ENCODE results near the gene IL1RAPL1. TPM values are rescaled to one million over a fixed set of nuclear protein-coding genes. Genes with fewer than 3 reads are reported as not detected.

IL1RAPL1 gene
- total RNA-seq, 1 experiment from 2014 or later: not detected

DNA sequence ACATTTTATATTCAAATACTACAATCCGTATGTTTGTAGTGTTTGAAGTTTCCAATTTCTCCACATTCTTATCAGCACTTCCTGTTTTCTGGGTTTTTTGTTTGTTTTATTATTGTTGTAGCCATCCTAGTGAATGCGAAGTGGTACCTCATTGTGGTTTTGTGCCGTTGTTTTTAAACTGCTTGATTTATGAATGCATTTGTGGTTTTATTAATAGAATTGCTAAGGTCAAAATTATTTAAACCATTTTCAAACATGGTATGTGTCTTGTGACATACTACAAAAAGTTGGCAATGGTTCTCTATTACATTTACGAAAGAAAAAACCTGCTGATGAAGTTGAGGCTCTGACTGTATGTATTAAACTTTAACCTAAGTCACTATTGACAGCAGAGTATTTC is 848.1 kb downstream of the IL1RAPL1 start:
- peaks cover 30% of the 10 kb centered on the region for H3K9me3 ChIP-seq (ENCODE audit: low read length)
- H3K27me3 ChIP-seq (ENCODE audit: low read length): no peaks in the 10 kb centered on the region
- H3K36me3 ChIP-seq (ENCODE audit: insufficient read depth, low read length): no peaks in the 10 kb centered on the region
- no peaks in the 10 kb centered on the region for H3K79me2 ChIP-seq (ENCODE audit: low read length)
- no peak overlapping the region for H3K4me3 ChIP-seq (ENCODE audit: low read length)
- H3K27ac ChIP-seq (ENCODE audit: low read length): no peak overlapping the region
- H3K9ac ChIP-seq (ENCODE audit: low read length): no peak overlapping the region
- no peaks in the 10 kb centered on the region for H4K20me1 ChIP-seq (ENCODE audit: insufficient read depth, low read depth, low read length)
- H3K4me2 ChIP-seq (ENCODE audit: low read depth, low read length, poor library complexity, severe bottlenecking): no peak overlapping the region
- H3K9me2 ChIP-seq (replicated peaks; ENCODE audit: insufficient read depth, low read length): no peaks in the 10 kb centered on the region
- DNase-seq: no peak
- no peak overlapping the region for H2AFZ ChIP-seq (ENCODE audit: low read length)
- H3K4me1 ChIP-seq (ENCODE audit: low read length): no peaks in the 10 kb centered on the region

DNA sequence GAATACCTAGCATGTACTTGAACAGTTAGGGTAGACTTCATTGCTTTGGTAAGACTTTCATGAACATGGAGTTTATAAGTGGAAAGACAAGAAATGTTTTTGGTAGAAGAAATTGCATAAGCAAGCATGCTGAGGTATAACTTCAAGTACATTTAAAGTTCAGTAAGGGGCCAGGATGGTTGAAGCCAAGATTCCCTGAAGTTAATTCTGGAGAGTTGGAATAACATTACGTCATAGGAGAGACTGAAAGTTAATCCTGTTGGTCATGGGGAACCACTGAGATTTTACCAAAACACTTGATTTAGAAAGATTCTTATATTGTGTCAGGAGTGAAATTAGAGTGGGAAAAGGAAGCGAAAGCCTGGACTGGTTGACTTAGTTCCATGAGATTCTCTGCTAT is 860.6 kb downstream of the IL1RAPL1 start:
- no peak overlapping the region for H2AFZ ChIP-seq (ENCODE audit: low read length)
- no peaks in the 10 kb centered on the region for H3K4me1 ChIP-seq (ENCODE audit: low read length)
- no peak overlapping the region for H3K4me2 ChIP-seq (ENCODE audit: low read depth, low read length, poor library complexity, severe bottlenecking)
- H4K20me1 ChIP-seq (ENCODE audit: insufficient read depth, low read depth, low read length): no peaks in the 10 kb centered on the region
- no peaks in the 10 kb centered on the region for H3K79me2 ChIP-seq (ENCODE audit: low read length)
- DNase-seq: no peak
- no peaks in the 10 kb centered on the region for H3K27me3 ChIP-seq (ENCODE audit: low read length)
- H3K27ac ChIP-seq (ENCODE audit: low read length): no peak overlapping the region
- H3K36me3 ChIP-seq (ENCODE audit: insufficient read depth, low read length): no peaks in the 10 kb centered on the region
- H3K9me3 ChIP-seq (ENCODE audit: low read length): peaks cover 27% of the 10 kb centered on the region
- H3K9ac ChIP-seq (ENCODE audit: low read length): no peak overlapping the region
- H3K9me2 ChIP-seq (replicated peaks; ENCODE audit: insufficient read depth, low read length): no peaks in the 10 kb centered on the region
- no peak overlapping the region for H3K4me3 ChIP-seq (ENCODE audit: low read length)

GRCh38 chrX:29453333-29453732 is 866.1 kb downstream of the IL1RAPL1 start:
- Histone ChIP-seq H3K9me3 (ENCODE audit: low read length) (peaks cover 11% of the 10 kb centered on the region), H3K4me2 (ENCODE audit: low read depth, low read length, poor library complexity, severe bottlenecking) (no peak overlapping the region), H4K20me1 (ENCODE audit: insufficient read depth, low read depth, low read length) (no peaks in the 10 kb centered on the region), H3K4me3 (ENCODE audit: low read length) (no peak overlapping the region), H3K9me2 (replicated peaks; ENCODE audit: insufficient read depth, low read length) (no peaks in the 10 kb centered on the region), H3K27ac (ENCODE audit: low read length) (no peak overlapping the region), H3K79me2 (ENCODE audit: low read length) (no peaks in the 10 kb centered on the region), H3K9ac (ENCODE audit: low read length) (no peak overlapping the region), H3K36me3 (ENCODE audit: insufficient read depth, low read length) (no peaks in the 10 kb centered on the region), H3K27me3 (ENCODE audit: low read length) (no peaks in the 10 kb centered on the region), H2AFZ (ENCODE audit: low read length) (no peak overlapping the region), H3K4me1 (ENCODE audit: low read length) (no peaks in the 10 kb centered on the region)
- no peak for DNase-seq

GRCh38 chrX:29455702-29456101 is 868.5 kb downstream of the IL1RAPL1 start:
- no peaks in the 10 kb centered on the region for H3K27me3 ChIP-seq (ENCODE audit: low read length)
- DNase-seq: no peak
- no peak overlapping the region for H3K27ac ChIP-seq (ENCODE audit: low read length)
- H2AFZ ChIP-seq (ENCODE audit: low read length): no peak overlapping the region
- no peak overlapping the region for H3K4me3 ChIP-seq (ENCODE audit: low read length)
- H3K4me2 ChIP-seq (ENCODE audit: low read depth, low read length, poor library complexity, severe bottlenecking): no peak overlapping the region
- H3K79me2 ChIP-seq (ENCODE audit: low read length): no peaks in the 10 kb centered on the region
- no peak overlapping the region for H3K9ac ChIP-seq (ENCODE audit: low read length)
- H3K36me3 ChIP-seq (ENCODE audit: insufficient read depth, low read length): no peaks in the 10 kb centered on the region
- peaks cover 15% of the 10 kb centered on the region for H3K9me3 ChIP-seq (ENCODE audit: low read length)
- H4K20me1 ChIP-seq (ENCODE audit: insufficient read depth, low read depth, low read length): no peaks in the 10 kb centered on the region
- no peaks in the 10 kb centered on the region for H3K4me1 ChIP-seq (ENCODE audit: low read length)
- H3K9me2 ChIP-seq (replicated peaks; ENCODE audit: insufficient read depth, low read length): no peaks in the 10 kb centered on the region

- H3K4me2 ChIP-seq (ENCODE audit: low read depth, low read length, poor library complexity, severe bottlenecking): no peak overlapping the region
- peaks cover 19% of the 10 kb centered on the region for H3K9me3 ChIP-seq (ENCODE audit: low read length)
- no peak overlapping the region for H3K27ac ChIP-seq (ENCODE audit: low read length)
- H3K36me3 ChIP-seq (ENCODE audit: insufficient read depth, low read length): no peaks in the 10 kb centered on the region
- H3K27me3 ChIP-seq (ENCODE audit: low read length): no peaks in the 10 kb centered on the region
- H2AFZ ChIP-seq (ENCODE audit: low read length): no peak overlapping the region
- H3K4me3 ChIP-seq (ENCODE audit: low read length): no peak overlapping the region
- H3K9me2 ChIP-seq (replicated peaks; ENCODE audit: insufficient read depth, low read length): no peaks in the 10 kb centered on the region
- no peaks in the 10 kb centered on the region for H3K4me1 ChIP-seq (ENCODE audit: low read length)
- no peak overlapping the region for H3K9ac ChIP-seq (ENCODE audit: low read length)
- no peaks in the 10 kb centered on the region for H4K20me1 ChIP-seq (ENCODE audit: insufficient read depth, low read depth, low read length)
- no peaks in the 10 kb centered on the region for H3K79me2 ChIP-seq (ENCODE audit: low read length)
- DNase-seq: no peak
These were observed 873.8 kb downstream of the IL1RAPL1 start for GRCh38 chrX:29461039-29461438.

DNA sequence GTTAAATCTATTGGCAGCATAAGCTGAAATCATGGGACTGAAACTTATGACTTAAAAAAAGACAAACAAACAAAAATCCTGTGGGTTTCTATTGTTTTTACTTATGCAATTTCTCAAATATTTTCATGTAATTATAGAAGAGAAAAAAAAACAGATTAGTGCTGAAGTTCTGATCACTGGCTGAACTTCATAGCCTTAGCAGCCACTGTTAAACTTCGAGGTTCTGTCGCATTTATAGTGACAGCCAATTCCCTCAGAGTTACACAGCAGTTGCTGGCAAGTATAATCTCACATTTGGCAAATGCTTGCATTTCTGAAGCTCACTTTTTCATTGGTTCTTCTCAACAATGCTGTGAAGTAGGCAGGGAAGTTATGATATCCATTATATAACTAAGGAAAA is 879.2 kb downstream of the IL1RAPL1 start:
- H3K9me2 ChIP-seq (replicated peaks; ENCODE audit: insufficient read depth, low read length): no peaks in the 10 kb centered on the region
- H3K4me1 ChIP-seq (ENCODE audit: low read length): no peaks in the 10 kb centered on the region
- H3K4me3 ChIP-seq (ENCODE audit: low read length): no peak overlapping the region
- H2AFZ ChIP-seq (ENCODE audit: low read length): no peak overlapping the region
- peaks cover 16% of the 10 kb centered on the region; the same call in 1 of the 2 replicates for H3K9me3 ChIP-seq (ENCODE audit: low read length)
- DNase-seq: no peak
- H3K36me3 ChIP-seq (ENCODE audit: insufficient read depth, low read length): no peaks in the 10 kb centered on the region
- no peak overlapping the region for H3K9ac ChIP-seq (ENCODE audit: low read length)
- no peak overlapping the region for H3K27ac ChIP-seq (ENCODE audit: low read length)
- H3K27me3 ChIP-seq (ENCODE audit: low read length): no peaks in the 10 kb centered on the region
- no peak overlapping the region for H3K4me2 ChIP-seq (ENCODE audit: low read depth, low read length, poor library complexity, severe bottlenecking)
- H4K20me1 ChIP-seq (ENCODE audit: insufficient read depth, low read depth, low read length): no peaks in the 10 kb centered on the region
- no peaks in the 10 kb centered on the region for H3K79me2 ChIP-seq (ENCODE audit: low read length)

DNA sequence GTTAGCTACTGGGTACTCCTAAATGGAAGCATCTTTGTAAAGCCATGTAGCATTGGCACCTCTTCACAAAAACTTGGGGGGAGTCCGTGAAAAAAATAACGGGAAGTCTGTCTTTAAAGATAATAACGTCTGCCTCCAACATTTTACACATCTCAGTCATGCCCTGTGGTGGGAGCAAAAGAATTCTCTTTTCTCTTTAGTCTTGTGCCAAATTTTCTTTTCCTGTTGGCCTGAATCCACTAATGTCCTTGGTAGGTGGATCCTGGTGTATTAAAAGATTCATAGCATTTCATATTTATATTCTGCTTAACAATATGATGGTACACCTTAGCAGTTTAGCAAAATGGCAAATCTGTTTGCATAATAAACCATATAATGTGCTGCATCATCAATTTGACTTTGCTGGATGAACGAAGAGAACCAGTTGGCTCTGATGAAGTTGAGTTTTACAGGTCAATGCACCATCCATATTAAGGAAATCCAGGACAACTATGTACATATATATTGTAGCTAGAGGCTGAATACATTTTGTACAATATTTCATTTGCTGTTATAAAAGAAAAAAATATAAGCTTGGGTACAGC is 881.8 kb downstream of the IL1RAPL1 start:
- H3K9me2 ChIP-seq (replicated peaks; ENCODE audit: insufficient read depth, low read length): no peaks in the 10 kb centered on the region
- H3K9me3 ChIP-seq (ENCODE audit: low read length): peaks cover 20% of the 10 kb centered on the region
- H3K36me3 ChIP-seq (ENCODE audit: insufficient read depth, low read length): no peaks in the 10 kb centered on the region
- no peak overlapping the region for H3K4me2 ChIP-seq (ENCODE audit: low read depth, low read length, poor library complexity, severe bottlenecking)
- DNase-seq: no peak
- H3K79me2 ChIP-seq (ENCODE audit: low read length): no peaks in the 10 kb centered on the region
- H2AFZ ChIP-seq (ENCODE audit: low read length): no peak overlapping the region
- no peaks in the 10 kb centered on the region for H4K20me1 ChIP-seq (ENCODE audit: insufficient read depth, low read depth, low read length)
- no peak overlapping the region for H3K9ac ChIP-seq (ENCODE audit: low read length)
- H3K27me3 ChIP-seq (ENCODE audit: low read length): no peaks in the 10 kb centered on the region
- H3K27ac ChIP-seq (ENCODE audit: low read length): no peak overlapping the region
- no peaks in the 10 kb centered on the region for H3K4me1 ChIP-seq (ENCODE audit: low read length)
- H3K4me3 ChIP-seq (ENCODE audit: low read length): no peak overlapping the region

GRCh38 chrX:29470030-29470429 is 882.8 kb downstream of the IL1RAPL1 start:
- no peak overlapping the region for H3K27ac ChIP-seq (ENCODE audit: low read length)
- no peaks in the 10 kb centered on the region for H3K79me2 ChIP-seq (ENCODE audit: low read length)
- DNase-seq: no peak
- no peaks in the 10 kb centered on the region for H4K20me1 ChIP-seq (ENCODE audit: insufficient read depth, low read depth, low read length)
- H3K4me2 ChIP-seq (ENCODE audit: low read depth, low read length, poor library complexity, severe bottlenecking): no peak overlapping the region
- H3K4me1 ChIP-seq (ENCODE audit: low read length): no peaks in the 10 kb centered on the region
- no peaks in the 10 kb centered on the region for H3K27me3 ChIP-seq (ENCODE audit: low read length)
- no peaks in the 10 kb centered on the region for H3K36me3 ChIP-seq (ENCODE audit: insufficient read depth, low read length)
- no peak overlapping the region for H3K9ac ChIP-seq (ENCODE audit: low read length)
- peaks cover 22% of the 10 kb centered on the region for H3K9me3 ChIP-seq (ENCODE audit: low read length)
- no peaks in the 10 kb centered on the region for H3K9me2 ChIP-seq (replicated peaks; ENCODE audit: insufficient read depth, low read length)
- no peak overlapping the region for H3K4me3 ChIP-seq (ENCODE audit: low read length)
- H2AFZ ChIP-seq (ENCODE audit: low read length): no peak overlapping the region

DNA sequence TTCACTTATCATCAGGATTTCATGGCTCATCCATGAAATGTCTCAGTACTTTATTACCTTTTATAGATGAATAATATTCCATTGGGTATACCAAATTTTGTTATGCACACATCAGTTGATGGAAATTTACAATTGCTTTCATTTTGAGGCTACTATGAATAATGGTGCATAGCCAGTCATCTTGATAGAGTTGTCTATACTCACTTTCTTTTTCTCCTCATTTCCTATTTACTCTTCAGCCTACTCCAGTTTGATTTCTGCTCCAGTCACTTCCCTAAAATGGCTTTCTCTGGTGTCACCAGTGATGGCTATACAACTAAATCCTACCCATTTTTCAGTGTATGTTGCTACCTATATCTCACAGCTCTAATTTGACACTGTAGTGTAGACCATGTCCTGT is 884.6 kb downstream of the IL1RAPL1 start:
- H4K20me1 ChIP-seq (ENCODE audit: insufficient read depth, low read depth, low read length): no peaks in the 10 kb centered on the region
- no peaks in the 10 kb centered on the region for H3K36me3 ChIP-seq (ENCODE audit: insufficient read depth, low read length)
- H3K4me3 ChIP-seq (ENCODE audit: low read length): no peak overlapping the region
- H3K4me2 ChIP-seq (ENCODE audit: low read depth, low read length, poor library complexity, severe bottlenecking): no peak overlapping the region
- H3K27me3 ChIP-seq (ENCODE audit: low read length): no peaks in the 10 kb centered on the region
- no peaks in the 10 kb centered on the region for H3K79me2 ChIP-seq (ENCODE audit: low read length)
- H3K4me1 ChIP-seq (ENCODE audit: low read length): no peaks in the 10 kb centered on the region
- no peak for DNase-seq
- no peak overlapping the region for H3K9ac ChIP-seq (ENCODE audit: low read length)
- no peaks in the 10 kb centered on the region for H3K9me2 ChIP-seq (replicated peaks; ENCODE audit: insufficient read depth, low read length)
- H3K9me3 ChIP-seq (ENCODE audit: low read length): peaks cover 26% of the 10 kb centered on the region
- no peak overlapping the region for H3K27ac ChIP-seq (ENCODE audit: low read length)
- H2AFZ ChIP-seq (ENCODE audit: low read length): no peak overlapping the region

Data from Karpas-422 (cell line).